OCI-LY3 (cell line): ENCODE measurements around the gene CGB3.
"Not testable (repeated sequence)": the region's sequence is repeated elsewhere in the genome, so short reads cannot be mapped to it uniquely, and the experiment has no call there.

Experiments used
- H2AFZ ChIP-seq: fragments of 200-600, 300-600 bp; shearing (Covaris generic); 2 replicates; pipeline ENCODE4 v1.6.0; 2014; ENCODE audit warnings: antibody characterized with exemption, low read depth, low read length
- H3K27ac ChIP-seq: fragments of 200-600, 300-600 bp; sonication (generic); 2 replicates; pipeline ENCODE4 v1.5.1; 2014; ENCODE audit warnings: mild to moderate bottlenecking, low read length, moderate library complexity, mixed read lengths
- H3K27me3 ChIP-seq: fragments of 200-600, 300-600 bp; sonication (generic); 2 replicates; pipeline ENCODE4 v1.6.1; 2014; ENCODE audit warnings: low read depth, low read length, mixed read lengths
- H3K36me3 ChIP-seq: fragments of 200-600, 300-600 bp; sonication (generic); replicated peaks from 2 replicates; pipeline ENCODE3; 2014; ENCODE audit warnings: low read depth, low read length, mixed read lengths
- H3K4me1 ChIP-seq: fragments of 300-600, 200-600 bp; sonication (generic); 2 replicates; pipeline ENCODE4 v1.6.1; 2014; ENCODE audit warnings: low read length, mixed read lengths
- H3K4me2 ChIP-seq: fragments of 200-600, 300-600 bp; sonication (generic); 2 replicates; pipeline ENCODE4 v1.6.1; 2014; ENCODE audit warnings: low read length, mixed read lengths
- H3K4me3 ChIP-seq: fragments of 300-600, 200-600 bp; sonication (generic); 2 replicates; pipeline ENCODE4 v1.5.1; 2014; ENCODE audit warnings: antibody characterized with exemption, mild to moderate bottlenecking, low read length, moderate library complexity
- H3K79me2 ChIP-seq: fragments of 300-600, 200-600 bp; shearing (Covaris generic); 2 replicates; pipeline ENCODE4 v1.6.1; 2014; ENCODE audit warnings: mild to moderate bottlenecking, low read length, mixed read lengths
- H3K9ac ChIP-seq: fragments of 300-600, 200-600 bp; shearing (Covaris generic); 2 replicates; pipeline ENCODE4 v1.6.0; 2014; ENCODE audit warnings: mild to moderate bottlenecking, low read length, moderate library complexity
- H3K9me3 ChIP-seq: fragments of 200-600, 300-600 bp; shearing (Covaris generic); 2 replicates; pipeline ENCODE4 v1.6.1; 2014; ENCODE audit warnings: low read length, mixed read lengths; ENCODE audit not compliant: insufficient read depth
- H4K20me1 ChIP-seq: fragments of 200-600, 300-600 bp; sonication (generic); 2 replicates; pipeline ENCODE4 v1.6.1; 2016; ENCODE audit warnings: low read length, mixed read lengths; ENCODE audit not compliant: insufficient read depth
- EZH2phosphoT487 ChIP-seq: fragments of 200-600 bp; shearing (Covaris generic); IDR thresholded peaks from 2 replicates; pipeline ENCODE4 v1.6.1; 2018; ENCODE audit warnings: antibody characterized with exemption, mixed run types, low read depth
- TF ChIP-seq, protein P1 (sequence below): fragments of 200-600, 300-600 bp; sonication (generic); IDR thresholded peaks from 2 replicates; pipeline ENCODE4 v1.5.1; 2014; ENCODE audit warnings: antibody characterized with exemption, low read length, low read depth

Gene CGB3

GRCh38 chr19:49056101-49056901 lies 32.2 kb upstream of the CGB3 start:
- Histone ChIP-seq H3K79me2 (no peaks in the 10 kb centered on the region), H3K27me3 (no peaks in the 10 kb centered on the region), H3K4me2 (no peak overlapping the region), H3K9me3 (no peaks in the 10 kb centered on the region), H3K9ac (no peak overlapping the region), H4K20me1 (no peaks in the 10 kb centered on the region), H2AFZ (no peak overlapping the region), H3K27ac (no peak overlapping the region), H3K36me3 (no peaks in the 10 kb centered on the region), H3K4me1 (no peaks in the 10 kb centered on the region), H3K4me3 (no peak overlapping the region)
- TF ChIP-seq EZH2phosphoT487 = no peak
- TF ChIP-seq, protein P1, sequence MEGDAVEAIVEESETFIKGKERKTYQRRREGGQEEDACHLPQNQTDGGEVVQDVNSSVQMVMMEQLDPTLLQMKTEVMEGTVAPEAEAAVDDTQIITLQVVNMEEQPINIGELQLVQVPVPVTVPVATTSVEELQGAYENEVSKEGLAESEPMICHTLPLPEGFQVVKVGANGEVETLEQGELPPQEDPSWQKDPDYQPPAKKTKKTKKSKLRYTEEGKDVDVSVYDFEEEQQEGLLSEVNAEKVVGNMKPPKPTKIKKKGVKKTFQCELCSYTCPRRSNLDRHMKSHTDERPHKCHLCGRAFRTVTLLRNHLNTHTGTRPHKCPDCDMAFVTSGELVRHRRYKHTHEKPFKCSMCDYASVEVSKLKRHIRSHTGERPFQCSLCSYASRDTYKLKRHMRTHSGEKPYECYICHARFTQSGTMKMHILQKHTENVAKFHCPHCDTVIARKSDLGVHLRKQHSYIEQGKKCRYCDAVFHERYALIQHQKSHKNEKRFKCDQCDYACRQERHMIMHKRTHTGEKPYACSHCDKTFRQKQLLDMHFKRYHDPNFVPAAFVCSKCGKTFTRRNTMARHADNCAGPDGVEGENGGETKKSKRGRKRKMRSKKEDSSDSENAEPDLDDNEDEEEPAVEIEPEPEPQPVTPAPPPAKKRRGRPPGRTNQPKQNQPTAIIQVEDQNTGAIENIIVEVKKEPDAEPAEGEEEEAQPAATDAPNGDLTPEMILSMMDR = no peak

DNA sequence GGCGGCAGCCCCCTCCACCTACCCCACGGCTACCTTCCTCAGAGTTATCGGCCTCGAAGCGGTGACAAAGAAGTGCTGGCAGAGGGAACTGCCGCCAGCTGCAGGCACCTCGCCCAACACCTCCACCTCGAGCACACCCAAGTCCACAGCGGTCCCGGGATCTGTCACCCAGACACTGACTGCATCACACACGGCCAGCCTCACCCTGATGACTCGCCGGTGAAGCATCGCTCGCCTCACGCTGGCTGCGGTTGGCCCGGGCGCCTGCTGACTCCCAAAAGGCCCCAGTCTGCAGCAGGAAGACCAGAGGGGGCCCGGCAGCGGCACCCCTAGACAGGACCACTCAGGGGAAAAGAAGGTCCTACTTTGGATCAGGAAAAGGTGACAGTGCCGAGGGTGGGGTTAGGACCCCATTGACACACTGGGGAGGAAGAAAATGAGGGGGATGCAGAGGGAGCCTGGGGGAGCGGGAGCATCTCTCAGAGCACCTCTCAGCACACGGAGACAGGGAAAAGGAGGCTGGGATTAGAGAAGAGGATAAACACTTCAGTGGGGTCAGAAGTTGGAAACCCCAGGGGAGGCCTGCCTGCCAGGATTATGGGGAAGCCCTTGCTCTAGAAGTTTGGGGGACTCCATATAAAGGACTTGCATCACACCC lies 26.4 kb upstream of the CGB3 start:
- H4K20me1 ChIP-seq, H3K9me3 ChIP-seq, H3K36me3 ChIP-seq, H3K4me2 ChIP-seq, H3K27me3 ChIP-seq, H3K4me1 ChIP-seq, H3K79me2 ChIP-seq, H2AFZ ChIP-seq, H3K9ac ChIP-seq, H3K27ac ChIP-seq, H3K4me3 ChIP-seq: not testable (repeated sequence)

- not testable (repeated sequence) for H3K4me1 ChIP-seq, H3K27me3 ChIP-seq, H3K9ac ChIP-seq, H4K20me1 ChIP-seq, H3K27ac ChIP-seq, H3K4me3 ChIP-seq, H2AFZ ChIP-seq, H3K4me2 ChIP-seq, H3K79me2 ChIP-seq, H3K36me3 ChIP-seq, H3K9me3 ChIP-seq
Observed at GRCh38 chr19:49049834-49050233, 25.7 kb upstream of the CGB3 start.

GRCh38 chr19:49049011-49049410 lies 24.9 kb upstream of the CGB3 start, which contains the start of gene CGB8:
Gene CGB8 (minus strand): TSS chr19:49049111. CDS start chr19:49048739, 372 bp downstream.
- H3K9ac ChIP-seq, H3K4me2 ChIP-seq, H3K36me3 ChIP-seq, H4K20me1 ChIP-seq, H3K27me3 ChIP-seq, H3K27ac ChIP-seq, H3K79me2 ChIP-seq, H2AFZ ChIP-seq, H3K4me3 ChIP-seq, H3K4me1 ChIP-seq, H3K9me3 ChIP-seq: not testable (repeated sequence)

- not testable (repeated sequence) for H3K9me3 ChIP-seq, H3K9ac ChIP-seq, H3K79me2 ChIP-seq, H3K27me3 ChIP-seq, H3K27ac ChIP-seq, H2AFZ ChIP-seq, H4K20me1 ChIP-seq, H3K36me3 ChIP-seq, H3K4me3 ChIP-seq, H3K4me2 ChIP-seq, H3K4me1 ChIP-seq
Observed at GRCh38 chr19:49043548-49043947, 19.4 kb upstream of the CGB3 start, which contains the start of gene CGB5. Gene CGB5 (plus strand): TSS chr19:49043848. CDS start chr19:49044210, 362 bp downstream.

- H3K79me2 ChIP-seq, H4K20me1 ChIP-seq, H3K27ac ChIP-seq, H3K9me3 ChIP-seq, H3K4me1 ChIP-seq, H3K4me3 ChIP-seq, H3K27me3 ChIP-seq, H2AFZ ChIP-seq, H3K36me3 ChIP-seq, H3K9ac ChIP-seq, H3K4me2 ChIP-seq: not testable (repeated sequence)
Observed at GRCh38 chr19:49042666-49043065, 18.5 kb upstream of the CGB3 start.
